Neural cell (in vitro differentiated cells): Measurements from ENCODE around the gene ERMN. TPM values are rescaled to one million over a fixed set of nuclear protein-coding genes. Genes with fewer than 3 reads are reported as not detected.

ENCODE experiments used
- H2AFZ ChIP-seq: fragments of 200-600, 300-800 bp; sonication (generic), shearing (Covaris generic); 2 replicates; pipeline ENCODE4 v1.6.0; 2014; ENCODE audit warnings: low read depth, mild to moderate bottlenecking, antibody characterized with exemption, low read length, moderate library complexity
- H3F3A ChIP-seq: fragments of 200-600 bp; shearing (Covaris generic); 2 replicates; pipeline ENCODE4 v1.6.1; 2016; ENCODE audit warnings: mild to moderate bottlenecking, moderate library complexity, mixed read lengths, antibody characterized with exemption, low read length; ENCODE audit not compliant: insufficient read depth, poor library complexity, severe bottlenecking
- H3K27ac ChIP-seq: fragments of 200-600, 300-800 bp; sonication (generic), shearing (Covaris generic); 2 replicates; pipeline ENCODE4 v1.5.1; 2014; ENCODE audit warnings: mild to moderate bottlenecking, low read length, moderate library complexity
- H3K27me3 ChIP-seq: fragments of 300-800, 200-600 bp; sonication (generic), shearing (Covaris generic); 2 replicates; pipeline ENCODE4 v1.6.0; 2014; ENCODE audit warnings: mild to moderate bottlenecking, low read depth, low read length, moderate library complexity; ENCODE audit not compliant: insufficient read depth
- H3K36me3 ChIP-seq: fragments of 300-800, 200-600 bp; sonication (generic), shearing (Covaris generic); 2 replicates; pipeline ENCODE4 v1.5.1; 2014; ENCODE audit warnings: mild to moderate bottlenecking, antibody characterized with exemption, low read length, moderate library complexity; ENCODE audit not compliant: insufficient read depth
- H3K4me2 ChIP-seq: fragments of 300-800, 200-600 bp; sonication (generic), shearing (Covaris generic); 2 replicates; pipeline ENCODE4 v1.6.0; 2014; ENCODE audit warnings: mild to moderate bottlenecking, low read length
- H3K4me3 ChIP-seq: fragments of 300-800, 200-600 bp; sonication (generic), shearing (Covaris generic); 2 replicates; pipeline ENCODE4 v1.5.1; 2014; ENCODE audit warnings: mild to moderate bottlenecking, low read length, moderate library complexity
- H3K79me2 ChIP-seq: fragments of 200-600 bp; shearing (Covaris generic); replicated peaks from 2 replicates; pipeline ENCODE4 v1.6.0; 2014; ENCODE audit warnings: mild to moderate bottlenecking, low read length, moderate library complexity; ENCODE audit not compliant: insufficient read depth
- H3K9ac ChIP-seq: fragments of 300-800, 200-600 bp; sonication (generic), shearing (Covaris generic); 2 replicates; pipeline ENCODE4 v1.6.1; 2016; ENCODE audit warnings: mild to moderate bottlenecking, low read length, mixed read lengths
- H3K9me2 ChIP-seq: fragments of 200-600 bp; shearing (Covaris generic); 2 replicates; pipeline ENCODE4 v1.6.1; 2016; ENCODE audit warnings: mild to moderate bottlenecking, low read length, mixed read lengths; ENCODE audit not compliant: insufficient read depth
- H3K9me3 ChIP-seq: fragments of 200-600, 300-800 bp; sonication (generic), shearing (Covaris generic); 2 replicates; pipeline ENCODE4 v1.6.1; 2016; ENCODE audit warnings: mild to moderate bottlenecking, mixed run types, low read length, moderate library complexity, mixed read lengths
- H4K20me1 ChIP-seq: fragments of 200-600 bp; shearing (Covaris generic); 2 replicates; pipeline ENCODE4 v1.6.1; 2016; ENCODE audit warnings: mild to moderate bottlenecking, mixed run types; ENCODE audit not compliant: insufficient read depth
- CTCF ChIP-seq: fragments of 450-650 bp; IDR thresholded peaks from 2 replicates; pipeline ENCODE4 v1.5.1; 2014; ENCODE audit warnings: antibody characterized with exemption, mild to moderate bottlenecking, moderate library complexity; ENCODE audit not compliant: poor library complexity, severe bottlenecking
- EP300 ChIP-seq: fragments of 450-650 bp; conservative IDR thresholded peaks from 2 replicates; pipeline ENCODE4 v1.6.1; 2014; ENCODE audit warnings: antibody characterized with exemption, mild to moderate bottlenecking, moderate library complexity; ENCODE audit not compliant: poor library complexity, severe bottlenecking
- EZH2 ChIP-seq: fragments of 200-600, 300-800 bp; shearing (Covaris generic), sonication (generic); IDR thresholded peaks from 2 replicates; pipeline ENCODE4 v1.6.1; 2014; ENCODE audit warnings: antibody characterized with exemption, low read length, borderline replicate concordance, mild to moderate bottlenecking; ENCODE audit not compliant: insufficient read depth, poor library complexity, severe bottlenecking
- MXI1 ChIP-seq: fragments of 450-650 bp; conservative IDR thresholded peaks from 2 replicates; pipeline ENCODE4 v1.6.1; 2014; ENCODE audit warnings: antibody characterized with exemption, mild to moderate bottlenecking; ENCODE audit not compliant: poor library complexity, severe bottlenecking
- POLR2AphosphoS5 ChIP-seq: IDR thresholded peaks from 2 replicates; pipeline ENCODE4 v1.6.1; 2012
- RAD21 ChIP-seq: fragments of 450-650 bp; conservative IDR thresholded peaks from 2 replicates; pipeline ENCODE4 v1.6.1; 2014; ENCODE audit warnings: antibody characterized with exemption, mild to moderate bottlenecking, moderate library complexity
- REST ChIP-seq: IDR thresholded peaks from 2 replicates; pipeline ENCODE4 v1.6.1; 2012; ENCODE audit warnings: borderline replicate concordance
- SMC3 ChIP-seq: fragments of 450-650 bp; conservative IDR thresholded peaks from 2 replicates; pipeline ENCODE4 v1.6.1; 2014; ENCODE audit warnings: antibody characterized with exemption, mild to moderate bottlenecking, moderate library complexity; ENCODE audit not compliant: poor library complexity
- TAF1 ChIP-seq: IDR thresholded peaks from 2 replicates; pipeline ENCODE4 v1.6.1; 2012; ENCODE audit warnings: low read depth
- polyA plus RNA-seq: library from polyadenylated mRNA; depleted of rRNA; stranded (reverse); fragments of >200 nt; gene quantifications from 2 replicates; pipeline ENCODE4 v1.2.3, GENCODE V29; 2014

The ERMN gene
- polyA plus RNA-seq, 1 donor from 2014 or later = not detected

- Histone ChIP-seq H3K36me3 (no peaks in the 10 kb centered on the region), H2AFZ (no peak overlapping the region), H3K27ac (no peak overlapping the region), H4K20me1 (no peaks in the 10 kb centered on the region), H3K9me3 (no peaks in the 10 kb centered on the region), H3K79me2 (no peaks in the 10 kb centered on the region), H3F3A (no peaks in the 10 kb centered on the region), H3K27me3 (no peaks in the 10 kb centered on the region), H3K9ac (no peak overlapping the region), H3K4me3 (no peak overlapping the region), H3K9me2 (no peaks in the 10 kb centered on the region), H3K4me2 (no peak overlapping the region)
- TF ChIP-seq EP300 (no peak), POLR2AphosphoS5 (no peak), TAF1 (no peak), SMC3 (no peak), MXI1 (no peak), REST (no peak), CTCF (no peak), RAD21 (no peak), EZH2 (no peak)
Observed at GRCh38 chr2:157326698-157327097, 1.1 kb upstream of the ERMN start.

GRCh38 chr2:157324331-157324843 lies 1.2 kb downstream of the ERMN start:
- Histone ChIP-seq H3K79me2 (no peaks in the 10 kb centered on the region), H3K9ac (no peak overlapping the region), H3K4me2 (no peak overlapping the region), H2AFZ (no peak overlapping the region), H3K9me3 (no peaks in the 10 kb centered on the region), H4K20me1 (no peaks in the 10 kb centered on the region), H3K4me3 (no peak overlapping the region), H3K9me2 (no peaks in the 10 kb centered on the region), H3F3A (no peaks in the 10 kb centered on the region), H3K36me3 (no peaks in the 10 kb centered on the region), H3K27ac (no peak overlapping the region), H3K27me3 (no peaks in the 10 kb centered on the region)
- no peak for TF ChIP-seq CTCF
